HG03521 (cell line): ENCODE data around the gene TRIM63.

Source experiments
- ATAC-seq: cut with Tn5 transposase; IDR thresholded peaks from one replicate; pipeline ENCODE4 v1.9.1; 2021; ENCODE audit warnings: mild to moderate bottlenecking, moderate library complexity; ENCODE audit not compliant: unreplicated experiment

TRIM63 gene

GRCh38 chr1:26020330-26020768, 47.1 kb downstream of the TRIM63 start:
- no peak for ATAC-seq

GRCh38 chr1:26019641-26020315, 47.7 kb downstream of the TRIM63 start:
- ATAC-seq: no peak

GRCh38 chr1:26017606-26018005, 49.8 kb downstream of the TRIM63 start:
- no peak for ATAC-seq

DNA sequence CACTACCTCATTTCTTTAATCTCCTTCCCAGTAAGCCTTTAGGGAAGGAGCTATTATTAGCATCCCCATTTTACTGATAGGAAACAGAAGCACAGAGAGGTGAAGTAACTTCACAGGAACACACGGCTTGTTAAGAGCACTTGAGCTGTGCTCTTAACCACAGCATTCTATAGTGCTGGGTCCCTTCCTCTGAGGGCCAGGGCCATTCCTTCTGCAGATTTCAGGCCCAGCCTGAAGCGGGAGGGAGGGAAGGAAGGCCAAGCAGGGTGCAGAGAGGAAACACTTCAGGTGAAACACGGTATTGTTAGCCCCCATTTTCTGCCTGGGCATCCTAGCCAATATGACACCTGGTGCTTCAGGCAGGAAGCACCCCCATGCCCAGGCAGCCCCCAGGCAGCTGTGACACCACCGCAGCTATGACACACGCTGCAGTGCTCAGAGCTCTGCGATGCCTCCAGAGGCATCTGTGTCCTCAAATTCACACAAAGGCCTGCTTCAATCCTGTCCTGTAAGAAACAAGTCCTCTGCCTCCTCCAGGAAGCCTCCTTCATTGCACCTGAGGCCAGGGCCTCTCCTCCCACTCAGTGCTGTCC, 50.4 kb downstream of the TRIM63 start:
- no peak for ATAC-seq

DNA sequence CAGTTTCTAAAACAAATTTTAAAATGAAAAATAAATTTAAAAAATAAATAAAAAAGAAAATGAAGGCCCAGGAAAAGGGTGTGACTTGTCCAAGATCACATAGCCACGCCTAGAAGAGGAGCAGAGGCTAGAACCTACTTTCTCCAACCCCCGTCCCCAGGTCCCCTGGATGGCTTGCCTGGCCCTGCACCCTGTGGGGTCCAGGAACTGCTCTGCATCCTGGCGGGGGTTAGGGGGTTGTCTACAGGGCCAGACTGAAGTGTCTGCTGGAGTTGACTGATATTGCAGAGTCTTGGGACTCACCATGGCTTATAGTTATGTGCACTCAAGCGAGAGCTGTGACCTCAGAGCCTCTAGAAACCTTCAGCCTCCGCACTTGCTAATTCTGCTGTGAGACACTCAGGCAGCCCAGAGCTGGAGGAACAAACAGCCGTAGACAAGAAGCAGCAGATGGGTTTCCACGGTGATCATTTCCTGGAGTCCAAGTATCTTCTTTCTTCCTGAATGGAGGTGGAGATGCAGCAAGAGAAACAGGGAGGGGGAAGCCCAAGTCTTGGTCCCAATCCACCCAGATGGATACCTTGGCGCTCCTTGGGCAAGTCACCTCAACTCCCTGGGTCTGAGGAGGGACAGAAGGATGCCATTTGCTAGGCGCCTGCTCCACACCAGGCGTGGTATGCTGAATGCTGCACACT, 51.0 kb downstream of the TRIM63 start:
- no peak for ATAC-seq

GRCh38 chr1:26015358-26015757, 52.1 kb downstream of the TRIM63 start:
- ATAC-seq: no peak

DNA sequence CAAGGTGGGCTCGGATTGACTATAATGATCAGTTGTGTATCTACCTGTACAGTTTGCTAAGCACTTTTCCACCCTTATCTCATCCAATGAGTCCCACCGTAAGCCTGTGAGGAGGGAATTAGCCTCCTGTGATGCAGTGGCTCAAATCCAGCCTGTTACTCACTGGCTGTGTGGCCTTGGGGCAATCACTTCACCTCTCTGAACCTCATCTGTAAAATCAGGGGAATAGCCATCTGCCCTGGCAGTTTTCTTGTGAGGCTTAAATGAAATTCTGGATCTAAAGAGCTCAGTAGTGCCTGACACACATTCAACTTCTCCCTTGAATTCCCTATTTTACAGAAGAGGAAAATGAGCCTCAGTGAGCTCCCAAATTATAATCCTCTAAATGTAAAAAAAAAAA, 53.3 kb downstream of the TRIM63 start:
- ATAC-seq: no peak

DNA sequence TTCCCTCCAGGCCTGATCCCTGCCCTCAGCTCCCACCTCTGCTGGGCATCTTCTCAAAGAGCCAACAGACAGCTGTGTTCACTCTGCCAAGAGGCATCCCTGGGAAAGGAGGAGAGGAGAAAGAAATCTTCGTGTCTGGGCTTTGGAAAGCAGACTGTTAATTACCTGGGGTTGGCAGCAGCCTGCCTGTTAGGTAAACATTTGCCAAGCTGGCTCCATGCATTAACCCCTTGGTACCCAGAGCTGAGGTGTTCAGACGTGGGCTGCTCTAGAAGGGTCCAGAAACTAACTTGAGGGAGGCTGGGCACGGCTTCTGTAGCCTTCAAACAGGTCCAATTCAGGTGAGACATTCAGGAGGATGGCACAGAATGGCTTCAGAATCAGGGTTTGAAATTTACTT, 54.6 kb downstream of the TRIM63 start:
- no peak for ATAC-seq

DNA sequence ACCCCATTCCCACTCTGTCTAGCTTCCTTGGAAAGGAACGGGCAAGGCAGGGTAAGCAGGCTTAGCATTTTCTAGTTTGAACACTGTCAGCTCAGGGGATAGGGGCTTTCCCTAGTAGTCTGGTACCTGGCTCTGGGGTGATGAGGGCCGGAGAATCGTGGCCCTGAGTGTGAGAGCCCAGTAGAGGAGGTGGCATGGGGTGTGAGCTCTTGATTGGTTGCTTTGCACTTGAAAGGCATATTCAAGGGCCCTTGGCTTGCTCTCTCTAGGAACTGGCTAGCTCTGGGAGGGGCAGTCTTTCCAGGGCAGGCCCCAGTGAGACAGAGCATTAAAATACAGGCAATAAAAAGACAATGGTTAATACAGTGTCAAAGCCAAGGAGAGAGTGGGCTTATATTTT, 56.6 kb downstream of the TRIM63 start:
- no peak for ATAC-seq

GRCh38 chr1:26009796-26010447, 57.5 kb downstream of the TRIM63 start:
- no peak for ATAC-seq

- ATAC-seq: no peak
These were observed 60.7 kb downstream of the TRIM63 start for GRCh38 chr1:26006710-26007109.

- no peak for ATAC-seq
These were observed 61.9 kb downstream of the TRIM63 start for GRCh38 chr1:26005434-26006105.

- no peak for ATAC-seq
These were observed 63.7 kb downstream of the TRIM63 start for GRCh38 chr1:26003756-26004155.

GRCh38 chr1:26003262-26003661, 64.2 kb downstream of the TRIM63 start:
- ATAC-seq: no peak
